Measurements from ENCODE around the gene ACTL10. TPM values are rescaled to one million over a fixed set of nuclear protein-coding genes. Genes with fewer than 3 reads are reported as not detected.
A peak's percentile ranks its signal among the peaks of the same experiment; 100 is the strongest.

The ACTL10 gene
- total and polyA plus RNA-seq, 2 of the 13 experiments (the other 11 are each of a cell fraction or from before 2014, with no cell fraction given): not detected

- TF ChIP-seq ZNF512 (CRISPR knock-in tag; IDR thresholded peaks at IDR 0.05) (no peak), MXD4 (CRISPR knock-in tag; IDR thresholded peaks at IDR 0.05) (0 out of 2 replicates have a peak, but pooled peaks have one; percentile 45), THAP11 (CRISPR knock-in tag; IDR thresholded peaks at IDR 0.05) (0 out of 2 replicates have a peak, but pooled peaks have one; percentile 33), DMTF1 (CRISPR knock-in tag; IDR thresholded peaks at IDR 0.05) (no peak), ZNF12 (CRISPR knock-in tag; IDR thresholded peaks at IDR 0.05) (0 out of 2 replicates have a peak, but pooled peaks have one; percentile 25), ZNF788 (CRISPR knock-in tag; IDR thresholded peaks at IDR 0.05; ENCODE audit: borderline replicate concordance) (0 out of 2 replicates have a peak, but pooled peaks have one; percentile 64), ZNF18 (CRISPR knock-in tag; IDR thresholded peaks at IDR 0.05; ENCODE audit: insufficient replicate concordance) (no peak), ZNF644 (CRISPR knock-in tag; IDR thresholded peaks at IDR 0.05; ENCODE audit: low read depth) (peak; percentile 57; the same call in 1 of the 2 replicates), ARID5B (CRISPR knock-in tag; IDR thresholded peaks at IDR 0.05) (peak; percentile 86), ELF3 (CRISPR knock-in tag; IDR thresholded peaks at IDR 0.05) (peak; percentile 53; the same call in 1 of the 2 replicates), USF2 (IDR thresholded peaks at IDR 0.05; ENCODE audit: low read depth, low read length) (no peak), USF2 (CRISPR knock-in tag; IDR thresholded peaks at IDR 0.05; ENCODE audit: borderline replicate concordance) (peak; percentile 31; the same call in 1 of the 2 replicates), FOXC1 (CRISPR knock-in tag; IDR thresholded peaks at IDR 0.05; ENCODE audit: borderline replicate concordance) (peak; percentile 26; the same call in 1 of the 2 replicates), ISX (CRISPR knock-in tag; conservative IDR thresholded peaks at IDR 0.05) (no peak), ZNF263 (CRISPR knock-in tag; IDR thresholded peaks at IDR 0.05) (peak; percentile 59), KDM2A (CRISPR knock-in tag; IDR thresholded peaks at IDR 0.05; ENCODE audit: borderline replicate concordance, low read depth) (no peak; the same call in 1 of the 2 replicates)
Observed at GRCh38 chr20:33710681-33711445, 44.1 kb downstream of the ACTL10 start (continued).
